Measurements from ENCODE around the gene ZBTB16.

ZBTB16 gene

DNA sequence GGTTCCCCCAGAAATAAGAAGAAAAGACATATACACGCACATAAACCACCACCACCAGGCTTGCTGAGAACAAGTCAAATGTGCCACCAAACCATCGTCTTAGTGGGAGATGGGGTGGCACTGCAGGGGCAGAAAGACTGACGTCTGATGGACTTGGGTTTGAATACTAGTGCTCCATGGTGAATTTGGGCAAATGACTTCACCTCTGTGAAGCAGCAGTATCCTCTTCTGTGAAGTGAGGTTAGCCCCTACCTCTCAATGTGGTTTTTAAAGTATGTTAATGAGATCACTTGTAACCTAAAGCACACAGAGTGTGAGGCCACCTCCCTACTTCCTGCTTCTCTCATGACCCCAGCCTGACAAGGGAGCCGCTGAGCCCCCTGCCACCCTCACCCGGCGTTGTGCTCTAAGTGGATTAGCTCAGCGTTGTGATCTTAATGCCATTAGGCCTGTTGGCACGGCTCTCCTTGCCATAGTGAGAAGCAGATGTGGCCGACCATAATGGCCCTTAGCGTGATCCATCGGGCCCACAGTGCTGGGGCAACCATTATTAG is 14.4 kb downstream of the ZBTB16 start:
- TF ChIP-seq EZH2 (IDR thresholded peaks at IDR 0.05; ENCODE audit: borderline replicate concordance, low read depth, low read length, severe bottlenecking) = no peak
- TF ChIP-seq, protein P1, sequence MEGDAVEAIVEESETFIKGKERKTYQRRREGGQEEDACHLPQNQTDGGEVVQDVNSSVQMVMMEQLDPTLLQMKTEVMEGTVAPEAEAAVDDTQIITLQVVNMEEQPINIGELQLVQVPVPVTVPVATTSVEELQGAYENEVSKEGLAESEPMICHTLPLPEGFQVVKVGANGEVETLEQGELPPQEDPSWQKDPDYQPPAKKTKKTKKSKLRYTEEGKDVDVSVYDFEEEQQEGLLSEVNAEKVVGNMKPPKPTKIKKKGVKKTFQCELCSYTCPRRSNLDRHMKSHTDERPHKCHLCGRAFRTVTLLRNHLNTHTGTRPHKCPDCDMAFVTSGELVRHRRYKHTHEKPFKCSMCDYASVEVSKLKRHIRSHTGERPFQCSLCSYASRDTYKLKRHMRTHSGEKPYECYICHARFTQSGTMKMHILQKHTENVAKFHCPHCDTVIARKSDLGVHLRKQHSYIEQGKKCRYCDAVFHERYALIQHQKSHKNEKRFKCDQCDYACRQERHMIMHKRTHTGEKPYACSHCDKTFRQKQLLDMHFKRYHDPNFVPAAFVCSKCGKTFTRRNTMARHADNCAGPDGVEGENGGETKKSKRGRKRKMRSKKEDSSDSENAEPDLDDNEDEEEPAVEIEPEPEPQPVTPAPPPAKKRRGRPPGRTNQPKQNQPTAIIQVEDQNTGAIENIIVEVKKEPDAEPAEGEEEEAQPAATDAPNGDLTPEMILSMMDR (IDR thresholded peaks at IDR 0.05; ENCODE audit: borderline replicate concordance, extremely low read depth, low read length, poor library complexity, severe bottlenecking) = no peak
- no peak for ATAC-seq (ENCODE audit: insufficient read depth, low read depth)
- Histone ChIP-seq H3K4me3 (ENCODE audit: low read depth in 1 of 2, low read length in 2 of 2) (no peak overlapping the region), H3K27me3 (ENCODE audit: insufficient read depth, low read length, poor library complexity) (peaks cover 9% of the 10 kb centered on the region), H3K36me3 (ENCODE audit: insufficient read depth, low read length) (no peaks in the 10 kb centered on the region), H2AFZ (ENCODE audit: low read depth, low read length) (no peak overlapping the region), H3K4me1 (ENCODE audit: insufficient read depth, low read length) (no peaks in the 10 kb centered on the region), H3K9ac (ENCODE audit: low read depth, low read length) (no peak overlapping the region), H3K27ac (ENCODE audit: low read length) (no peak overlapping the region), H3K9me3 (ENCODE audit: insufficient read depth, low read length, severe bottlenecking) (no peaks in the 10 kb centered on the region), H4K20me1 (ENCODE audit: insufficient read depth, low read length) (no peaks in the 10 kb centered on the region), H3K4me2 (ENCODE audit: insufficient read depth, low read length) (no peak overlapping the region), H3K79me2 (ENCODE audit: insufficient read depth, low read length) (no peaks in the 10 kb centered on the region)
- DNase-seq = no peak

GRCh38 chr11:114074546-114075343 is 15.2 kb downstream of the ZBTB16 start:
- no peaks in the 10 kb centered on the region for H3K36me3 ChIP-seq (ENCODE audit: insufficient read depth, low read length)
- TF ChIP-seq, protein P1 (IDR thresholded peaks at IDR 0.05; ENCODE audit: borderline replicate concordance, extremely low read depth, low read length, poor library complexity, severe bottlenecking) = no peak
- no peak overlapping the region for H2AFZ ChIP-seq (ENCODE audit: low read depth, low read length)
- H3K9me3 ChIP-seq (ENCODE audit: insufficient read depth, low read length, severe bottlenecking) = no peaks in the 10 kb centered on the region
- DNase-seq (no peak), ATAC-seq (ENCODE audit: insufficient read depth, low read depth) (no peak)
- no peaks in the 10 kb centered on the region for H3K4me1 ChIP-seq (ENCODE audit: insufficient read depth, low read length)
- peaks cover 13% of the 10 kb centered on the region for H3K27me3 ChIP-seq (ENCODE audit: insufficient read depth, low read length, poor library complexity)
- H3K9ac ChIP-seq (ENCODE audit: low read depth, low read length) = no peak overlapping the region
- no peak overlapping the region for H3K4me3 ChIP-seq (ENCODE audit: low read depth in 1 of 2, low read length in 2 of 2)
- no peak overlapping the region for H3K4me2 ChIP-seq (ENCODE audit: insufficient read depth, low read length)
- no peaks in the 10 kb centered on the region for H3K79me2 ChIP-seq (ENCODE audit: insufficient read depth, low read length)
- no peak overlapping the region for H3K27ac ChIP-seq (ENCODE audit: low read length)
- H4K20me1 ChIP-seq (ENCODE audit: insufficient read depth, low read length) = no peaks in the 10 kb centered on the region

GRCh38 chr11:114075344-114075610 is 15.8 kb downstream of the ZBTB16 start:
- Histone ChIP-seq H4K20me1 (ENCODE audit: insufficient read depth, low read length) (no peaks in the 10 kb centered on the region), H3K4me1 (ENCODE audit: insufficient read depth, low read length) (no peaks in the 10 kb centered on the region), H3K27me3 (ENCODE audit: insufficient read depth, low read length, poor library complexity) (peaks cover 13% of the 10 kb centered on the region), H2AFZ (ENCODE audit: low read depth, low read length) (no peak overlapping the region), H3K79me2 (ENCODE audit: insufficient read depth, low read length) (no peaks in the 10 kb centered on the region), H3K9me3 (ENCODE audit: insufficient read depth, low read length, severe bottlenecking) (no peaks in the 10 kb centered on the region), H3K4me2 (ENCODE audit: insufficient read depth, low read length) (no peak overlapping the region), H3K36me3 (ENCODE audit: insufficient read depth, low read length) (no peaks in the 10 kb centered on the region), H3K9ac (ENCODE audit: low read depth, low read length) (no peak overlapping the region), H3K4me3 (ENCODE audit: low read depth in 1 of 2, low read length in 2 of 2) (no peak overlapping the region), H3K27ac (ENCODE audit: low read length) (no peak overlapping the region)
- ATAC-seq (ENCODE audit: insufficient read depth, low read depth) = no peak
- DNase-seq = no peak
- no peak for TF ChIP-seq EZH2 (IDR thresholded peaks at IDR 0.05; ENCODE audit: borderline replicate concordance, low read depth, low read length, severe bottlenecking)
- TF ChIP-seq, protein P1 (IDR thresholded peaks at IDR 0.05; ENCODE audit: borderline replicate concordance, extremely low read depth, low read length, poor library complexity, severe bottlenecking) = no peak

Measured in DND-41 (cell line).